Measurements from ENCODE around the gene ABCA9.

DNA sequence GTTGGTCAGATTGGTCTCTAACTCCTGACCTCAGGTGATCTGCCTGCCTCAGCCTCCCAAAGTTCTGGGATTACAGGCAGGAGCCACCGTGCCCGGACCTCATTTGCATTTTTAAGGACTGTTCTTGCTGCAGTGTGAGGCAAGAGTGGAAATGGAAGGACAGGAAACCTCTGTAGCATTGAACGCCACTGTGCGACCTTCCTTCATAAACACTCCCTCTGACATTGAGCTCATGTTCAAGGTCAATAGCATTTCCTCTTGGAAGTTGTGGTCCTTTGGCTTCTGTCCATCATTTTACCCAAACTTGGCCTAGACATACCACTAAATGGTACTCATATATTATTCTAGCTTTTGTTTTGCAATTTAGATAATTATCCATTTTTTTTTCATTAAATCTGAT is 72.8 kb downstream of the ABCA9 start:
- no peak for TF ChIP-seq GATA2 (IDR thresholded peaks at IDR 0.05; ENCODE audit: low read depth, low read length)
- TF ChIP-seq GATA3 (IDR thresholded peaks at IDR 0.05; ENCODE audit: low read depth, low read length), result no peak

Measured in SH-SY5Y (cell line).